NCI-H1417 treated with DMSO at 0.1 percent for 48 hours (cell line): ENCODE measurements around the gene OTUD1.
"Not testable (repeated sequence)": the region's sequence is repeated elsewhere in the genome, so short reads cannot be mapped to it uniquely, and the experiment has no call there.

Source experiments
- DNase-seq: peaks from one replicate; lab custom pipeline; 2025; lab: John Stamatoyannopoulos, UW

OTUD1 gene

GRCh38 chr10:23438547-23439451 is at the start of gene OTUD1:
Gene OTUD1 (plus strand): TSS chr10:23439075. CDS start chr10:23439458, 383 bp downstream.
- DNase-seq = peak; percentile 27

- DNase-seq = not testable (repeated sequence)
Observed at GRCh38 chr10:23390408-23390807, 48.5 kb upstream of the OTUD1 start.

GRCh38 chr10:23390809-23391208 is 48.1 kb upstream of the OTUD1 start:
- no peak for DNase-seq

- DNase-seq = no peak
Observed at GRCh38 chr10:23391821-23392220, 47.1 kb upstream of the OTUD1 start.

- no peak for DNase-seq
Observed at GRCh38 chr10:23395017-23395416, 43.9 kb upstream of the OTUD1 start.

GRCh38 chr10:23396695-23397094 is 42.2 kb upstream of the OTUD1 start:
- no peak for DNase-seq

GRCh38 chr10:23399701-23400144 is 39.2 kb upstream of the OTUD1 start:
- no peak for DNase-seq

GRCh38 chr10:23402856-23403255 is 36.0 kb upstream of the OTUD1 start:
- DNase-seq = no peak

- DNase-seq = no peak
Observed at GRCh38 chr10:23403278-23403677, 35.6 kb upstream of the OTUD1 start.

GRCh38 chr10:23403719-23404118 is 35.2 kb upstream of the OTUD1 start:
- DNase-seq = no peak

- no peak for DNase-seq
Observed at GRCh38 chr10:23404461-23404980, 34.4 kb upstream of the OTUD1 start.

GRCh38 chr10:23405540-23405939 is 33.3 kb upstream of the OTUD1 start:
- DNase-seq = no peak

- no peak for DNase-seq
Observed at GRCh38 chr10:23406409-23406808, 32.5 kb upstream of the OTUD1 start.

GRCh38 chr10:23408330-23408976 is 30.4 kb upstream of the OTUD1 start:
- no peak for DNase-seq

GRCh38 chr10:23412223-23412622 is 26.7 kb upstream of the OTUD1 start:
- DNase-seq = no peak

- DNase-seq = no peak
Observed at GRCh38 chr10:23413629-23414089, 25.2 kb upstream of the OTUD1 start.

GRCh38 chr10:23414658-23415057 is 24.2 kb upstream of the OTUD1 start:
- no peak for DNase-seq

GRCh38 chr10:23417254-23417653 is 21.6 kb upstream of the OTUD1 start:
- DNase-seq = no peak

GRCh38 chr10:23418051-23418681 is 20.7 kb upstream of the OTUD1 start:
- no peak for DNase-seq

- no peak for DNase-seq
Observed at GRCh38 chr10:23419201-23419600, 19.7 kb upstream of the OTUD1 start.

GRCh38 chr10:23419655-23420329 is 19.1 kb upstream of the OTUD1 start:
- peak; percentile 4 for DNase-seq

- DNase-seq = no peak
Observed at GRCh38 chr10:23421397-23421796, 17.5 kb upstream of the OTUD1 start.
